H54 (cell line): ENCODE measurements around the gene ERF.
A peak's percentile ranks its signal among the peaks of the same experiment; 100 is the strongest.

Experiments
- DNase-seq: peaks from one replicate; pipeline ENCODE4 v3.0.0; 2011; ENCODE audit warnings: low spot score, mixed read lengths; ENCODE audit not compliant: insufficient read length
- FAIRE-seq: peaks from 3 replicates; lab custom pipeline; 2011; peaks lifted over from hg19 to GRCh38; lab: Jason Lieb, UNC
- POLR2A ChIP-seq: IDR thresholded peaks from 2 replicates; pipeline ENCODE4 v1.6.1; 2011; ENCODE audit warnings: low read depth, mild to moderate bottlenecking, low read length

The ERF gene

GRCh38 chr19:42290523-42291434 lies 35.9 kb upstream of the ERF start:
- DNase-seq (no peak), FAIRE-seq (no peak)
- no peak for TF ChIP-seq POLR2A

GRCh38 chr19:42290136-42290522 lies 35.2 kb upstream of the ERF start:
- TF ChIP-seq POLR2A = no peak
- DNase-seq = no peak
- FAIRE-seq = no peak

GRCh38 chr19:42289556-42290041 lies 34.7 kb upstream of the ERF start:
- TF ChIP-seq POLR2A = no peak
- DNase-seq (no peak), FAIRE-seq (no peak)

- TF ChIP-seq POLR2A = no peak
- DNase-seq (no peak), FAIRE-seq (no peak)
Observed at GRCh38 chr19:42288881-42289555, 34.1 kb upstream of the ERF start.

GRCh38 chr19:42288387-42288786 lies 33.5 kb upstream of the ERF start:
- no peak for TF ChIP-seq POLR2A
- no peak for DNase-seq
- FAIRE-seq = no peak

GRCh38 chr19:42287827-42288107 lies 32.8 kb upstream of the ERF start:
- no peak for DNase-seq

GRCh38 chr19:42287017-42287826 lies 32.3 kb upstream of the ERF start:
- no peak for DNase-seq
- no peak for TF ChIP-seq POLR2A
- no peak for FAIRE-seq

More at GRCh38 chr19:42287827-42288107, 32.8 kb upstream of the ERF start:
- no peak for TF ChIP-seq POLR2A
- no peak for FAIRE-seq

GRCh38 chr19:42286349-42287016 lies 31.6 kb upstream of the ERF start:
- DNase-seq = no peak
- no peak for FAIRE-seq
- TF ChIP-seq POLR2A = no peak; the same call in 1 of the 2 replicates

GRCh38 chr19:42285988-42286348 lies 31.0 kb upstream of the ERF start:
- DNase-seq (no peak), FAIRE-seq (no peak)

GRCh38 chr19:42285541-42285941 lies 30.6 kb upstream of the ERF start:
- TF ChIP-seq POLR2A = no peak
- FAIRE-seq = no peak

More at GRCh38 chr19:42285988-42286348, 31.0 kb upstream of the ERF start:
- no peak for TF ChIP-seq POLR2A

GRCh38 chr19:42284591-42285341 lies 29.8 kb upstream of the ERF start:
- DNase-seq = no peak
- no peak for FAIRE-seq
- TF ChIP-seq POLR2A = no peak; the same call in 1 of the 2 replicates

More at GRCh38 chr19:42285541-42285941, 30.6 kb upstream of the ERF start:
- no peak for DNase-seq

GRCh38 chr19:42284066-42284501 lies 29.2 kb upstream of the ERF start:
- peak; percentile 93 for DNase-seq
- no peak for FAIRE-seq
- TF ChIP-seq POLR2A = peak; percentile 34
